Fibroblast of villous mesenchyme (primary cell): ENCODE data around the gene CLTCL1. TPM values are rescaled to one million over a fixed set of nuclear protein-coding genes. Genes with fewer than 3 reads are reported as not detected.

Experiments used
- DNase-seq: peaks from one replicate; pipeline ENCODE4 v3.0.0-alpha.2; 2010; ENCODE audit warnings: low read depth
- H3K4me3 ChIP-seq: 2 replicates; pipeline ENCODE4 v1.5.1; 2011; ENCODE audit warnings: low read depth, mild to moderate bottlenecking, low read length
- CTCF ChIP-seq: IDR thresholded peaks from 2 replicates; pipeline ENCODE4 v1.5.1; 2012; ENCODE audit warnings: low read depth, mild to moderate bottlenecking, low read length; ENCODE audit not compliant: insufficient read depth
- total RNA-seq: library from RNA; depleted of rRNA; stranded (reverse); fragments of >200 nt; gene quantifications from 2 replicates; pipeline ENCODE4 v1.2.3, GENCODE V29; 2012

The CLTCL1 gene
- total RNA-seq, 1 donor = 9.5 TPM

- TF ChIP-seq CTCF = no peak
- DNase-seq = no peak
- H3K4me3 ChIP-seq = no peak overlapping the region
Observed at GRCh38 chr22:19139001-19139356, 152.5 kb downstream of the CLTCL1 start.

GRCh38 chr22:19138217-19139000, 153.1 kb downstream of the CLTCL1 start:
- no peak for TF ChIP-seq CTCF
- no peak overlapping the region for H3K4me3 ChIP-seq
- no peak for DNase-seq

GRCh38 chr22:19137384-19138216, 153.9 kb downstream of the CLTCL1 start:
- no peak for TF ChIP-seq CTCF
- no peak overlapping the region for H3K4me3 ChIP-seq
- no peak for DNase-seq

GRCh38 chr22:19136915-19137314, 154.6 kb downstream of the CLTCL1 start:
- no peak for DNase-seq
- H3K4me3 ChIP-seq = no peak overlapping the region
- no peak for TF ChIP-seq CTCF

- H3K4me3 ChIP-seq = no peak overlapping the region
- no peak for TF ChIP-seq CTCF
- no peak for DNase-seq
Observed at GRCh38 chr22:19134874-19135273, 156.6 kb downstream of the CLTCL1 start.

- no peak for TF ChIP-seq CTCF
- DNase-seq = no peak
Observed at GRCh38 chr22:19134176-19134831, 157.2 kb downstream of the CLTCL1 start.

More at GRCh38 chr22:19134176-19134831, 157.2 kb downstream of the CLTCL1 start:
- H3K4me3 ChIP-seq = no peak overlapping the region
